Osteocyte (in vitro differentiated cells): ENCODE results near the gene SHROOM3. TPM values are rescaled to one million over a fixed set of nuclear protein-coding genes. Genes with fewer than 3 reads are reported as not detected.

Experiments
- DNase-seq: peaks from one replicate; pipeline ENCODE4 v3.0.0; 2021; ENCODE audit warnings: mixed read lengths; ENCODE audit not compliant: unreplicated experiment; ENCODE audit errors: extremely low spot score
- H3K27ac Mint-ChIP-seq: one replicate; pipeline ENCODE4 v1.8.0; 2021; ENCODE audit warnings: mild to moderate bottlenecking, mixed read lengths; ENCODE audit not compliant: unreplicated experiment
- H3K27me3 Mint-ChIP-seq: one replicate; pipeline ENCODE4 v1.8.0; 2021; ENCODE audit warnings: mixed read lengths; ENCODE audit not compliant: unreplicated experiment
- H3K36me3 Mint-ChIP-seq: one replicate; pipeline ENCODE4 v1.8.0; 2021; ENCODE audit warnings: mixed read lengths; ENCODE audit not compliant: unreplicated experiment
- H3K4me1 Mint-ChIP-seq: one replicate; pipeline ENCODE4 v1.8.0; 2021; ENCODE audit warnings: mixed read lengths; ENCODE audit not compliant: unreplicated experiment
- H3K4me3 Mint-ChIP-seq: one replicate; pipeline ENCODE4 v1.8.0; 2021; ENCODE audit warnings: mild to moderate bottlenecking, moderate library complexity, mixed read lengths; ENCODE audit not compliant: unreplicated experiment
- H3K9me3 Mint-ChIP-seq: one replicate; pipeline ENCODE4 v1.8.0; 2021; ENCODE audit warnings: mixed read lengths; ENCODE audit not compliant: unreplicated experiment
- total RNA-seq: library from RNA; stranded (reverse); gene quantifications from 2 replicates; pipeline ENCODE4 v1.2.1, GENCODE V29; 2021
- TF ChIP-seq, protein P1 (sequence below): fragments of 200-600 bp; sonication (generic); IDR thresholded peaks from 2 replicates; pipeline ENCODE4 v1.5.0; 2021; ENCODE audit warnings: antibody characterized with exemption, mild to moderate bottlenecking, moderate library complexity

SHROOM3 gene
- total RNA-seq, 1 donor from 2014 or later: 4.8 TPM

GRCh38 chr4:76799718-76800117 is 364.7 kb downstream of the SHROOM3 start:
- no peak for DNase-seq
- TF ChIP-seq, protein P1, sequence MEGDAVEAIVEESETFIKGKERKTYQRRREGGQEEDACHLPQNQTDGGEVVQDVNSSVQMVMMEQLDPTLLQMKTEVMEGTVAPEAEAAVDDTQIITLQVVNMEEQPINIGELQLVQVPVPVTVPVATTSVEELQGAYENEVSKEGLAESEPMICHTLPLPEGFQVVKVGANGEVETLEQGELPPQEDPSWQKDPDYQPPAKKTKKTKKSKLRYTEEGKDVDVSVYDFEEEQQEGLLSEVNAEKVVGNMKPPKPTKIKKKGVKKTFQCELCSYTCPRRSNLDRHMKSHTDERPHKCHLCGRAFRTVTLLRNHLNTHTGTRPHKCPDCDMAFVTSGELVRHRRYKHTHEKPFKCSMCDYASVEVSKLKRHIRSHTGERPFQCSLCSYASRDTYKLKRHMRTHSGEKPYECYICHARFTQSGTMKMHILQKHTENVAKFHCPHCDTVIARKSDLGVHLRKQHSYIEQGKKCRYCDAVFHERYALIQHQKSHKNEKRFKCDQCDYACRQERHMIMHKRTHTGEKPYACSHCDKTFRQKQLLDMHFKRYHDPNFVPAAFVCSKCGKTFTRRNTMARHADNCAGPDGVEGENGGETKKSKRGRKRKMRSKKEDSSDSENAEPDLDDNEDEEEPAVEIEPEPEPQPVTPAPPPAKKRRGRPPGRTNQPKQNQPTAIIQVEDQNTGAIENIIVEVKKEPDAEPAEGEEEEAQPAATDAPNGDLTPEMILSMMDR: no peak
- H3K27me3 Mint-ChIP-seq: no peaks in the 10 kb centered on the region
- H3K4me3 Mint-ChIP-seq: no peak overlapping the region
- H3K9me3 Mint-ChIP-seq: peaks cover 4% of the 10 kb centered on the region
- peaks cover 21% of the 10 kb centered on the region for H3K4me1 Mint-ChIP-seq
- H3K27ac Mint-ChIP-seq: no peak overlapping the region
- H3K36me3 Mint-ChIP-seq: peaks cover 4% of the 10 kb centered on the region

GRCh38 chr4:76800902-76801301 is 365.9 kb downstream of the SHROOM3 start:
- Mint-ChIP-seq H3K27me3 (no peaks in the 10 kb centered on the region), H3K4me3 (no peak overlapping the region), H3K36me3 (peaks cover 4% of the 10 kb centered on the region), H3K9me3 (no peaks in the 10 kb centered on the region), H3K4me1 (peaks cover 24% of the 10 kb centered on the region), H3K27ac (no peak overlapping the region)
- no peak for DNase-seq
- TF ChIP-seq, protein P1: no peak

GRCh38 chr4:76801621-76802235 is 366.7 kb downstream of the SHROOM3 start:
- Mint-ChIP-seq H3K27ac (no peak overlapping the region), H3K4me1 (peaks cover 24% of the 10 kb centered on the region), H3K9me3 (no peaks in the 10 kb centered on the region), H3K36me3 (peaks cover 4% of the 10 kb centered on the region), H3K27me3 (no peaks in the 10 kb centered on the region), H3K4me3 (no peak overlapping the region)
- TF ChIP-seq, protein P1: no peak
- no peak for DNase-seq

GRCh38 chr4:76802236-76803021 is 367.4 kb downstream of the SHROOM3 start:
- Mint-ChIP-seq H3K4me3 (no peak overlapping the region), H3K9me3 (peaks cover 1% of the 10 kb centered on the region), H3K36me3 (peaks cover 4% of the 10 kb centered on the region), H3K27me3 (no peaks in the 10 kb centered on the region), H3K27ac (no peak overlapping the region), H3K4me1 (peaks cover 24% of the 10 kb centered on the region)
- no peak for DNase-seq
- TF ChIP-seq, protein P1: no peak

DNA sequence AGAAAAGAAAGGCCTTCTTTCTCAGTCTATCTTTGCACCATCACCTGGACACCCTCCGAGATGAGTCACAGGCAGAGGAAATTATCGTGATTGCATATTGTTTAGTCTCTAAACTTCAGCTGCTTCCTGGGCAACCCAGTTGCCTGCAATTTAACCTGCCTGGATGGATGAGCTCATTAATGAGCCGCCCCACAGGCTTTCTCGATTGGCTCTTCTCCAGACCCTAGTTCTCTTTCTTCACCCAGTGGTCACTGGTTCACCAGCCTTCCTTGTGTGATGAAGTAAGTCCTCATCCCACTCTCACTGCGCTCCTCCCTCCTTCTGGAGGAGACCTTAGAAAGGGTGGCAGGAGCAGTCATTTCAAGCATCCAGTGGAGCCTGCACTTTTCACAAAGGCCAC is 368.5 kb downstream of the SHROOM3 start:
- Mint-ChIP-seq H3K36me3 (peaks cover 9% of the 10 kb centered on the region), H3K27ac (peak overlapping the region; percentile 46), H3K4me3 (no peak overlapping the region), H3K9me3 (peaks cover 7% of the 10 kb centered on the region), H3K4me1 (peaks cover 24% of the 10 kb centered on the region), H3K27me3 (no peaks in the 10 kb centered on the region)
- TF ChIP-seq, protein P1: no peak
- no peak for DNase-seq
